HG02938 (cell line): ENCODE results near the gene SYNGR1.
"Not testable (repeated sequence)": the region's sequence is repeated elsewhere in the genome, so short reads cannot be mapped to it uniquely, and the experiment has no call there.

Experiments
- ATAC-seq: cut with Tn5 transposase; IDR thresholded peaks from one replicate; pipeline ENCODE4 v1.9.1; 2021; ENCODE audit warnings: mild to moderate bottlenecking, moderate library complexity; ENCODE audit not compliant: unreplicated experiment

Gene SYNGR1

GRCh38 chr22:39350757-39351688 lies 1.2 kb downstream of the SYNGR1 start:
- no peak for ATAC-seq

- no peak for ATAC-seq
These were observed 2.0 kb downstream of the SYNGR1 start for GRCh38 chr22:39351689-39352214.

- no peak for ATAC-seq
These were observed 2.6 kb downstream of the SYNGR1 start for GRCh38 chr22:39352306-39352891.

- no peak for ATAC-seq
These were observed 3.6 kb downstream of the SYNGR1 start for GRCh38 chr22:39353346-39353745.

GRCh38 chr22:39355080-39355479 lies 5.3 kb downstream of the SYNGR1 start:
- no peak for ATAC-seq

- ATAC-seq = not testable (repeated sequence)
These were observed 6.0 kb downstream of the SYNGR1 start for GRCh38 chr22:39355805-39356204.

- ATAC-seq = no peak
These were observed 6.7 kb downstream of the SYNGR1 start for GRCh38 chr22:39356464-39356863.

- ATAC-seq = not testable (repeated sequence)
These were observed 7.6 kb downstream of the SYNGR1 start for GRCh38 chr22:39357110-39358108.

GRCh38 chr22:39358197-39358596 lies 8.4 kb downstream of the SYNGR1 start:
- ATAC-seq = not testable (repeated sequence)

- no peak for ATAC-seq
These were observed 9.9 kb downstream of the SYNGR1 start for GRCh38 chr22:39359659-39360195.

- ATAC-seq = no peak
These were observed 10.5 kb downstream of the SYNGR1 start for GRCh38 chr22:39360242-39360641.

GRCh38 chr22:39360674-39361413 lies 11.1 kb downstream of the SYNGR1 start:
- ATAC-seq = no peak

- ATAC-seq = no peak
These were observed 11.7 kb downstream of the SYNGR1 start for GRCh38 chr22:39361496-39361895.

- no peak for ATAC-seq
These were observed 12.5 kb downstream of the SYNGR1 start for GRCh38 chr22:39362271-39362670.

GRCh38 chr22:39362932-39363331 lies 13.1 kb downstream of the SYNGR1 start:
- no peak for ATAC-seq

GRCh38 chr22:39363751-39364515 lies 14.1 kb downstream of the SYNGR1 start:
- no peak for ATAC-seq

GRCh38 chr22:39364714-39365491 lies 15.1 kb downstream of the SYNGR1 start:
- no peak for ATAC-seq

GRCh38 chr22:39365492-39365780 lies 15.6 kb downstream of the SYNGR1 start:
- no peak for ATAC-seq
